HG03095 (cell line): ENCODE data around the gene BLCAP.
"Not testable (repeated sequence)": the region's sequence is repeated elsewhere in the genome, so short reads cannot be mapped to it uniquely, and the experiment has no call there.

Source experiments
- ATAC-seq: cut with Tn5 transposase; IDR thresholded peaks from one replicate; pipeline ENCODE4 v1.9.1; 2021; ENCODE audit warnings: moderate library complexity; ENCODE audit not compliant: unreplicated experiment

Gene BLCAP

GRCh38 chr20:37490663-37491350, 36.9 kb downstream of the BLCAP start:
- no peak for ATAC-seq

- ATAC-seq, result not testable (repeated sequence)
These were observed 41.5 kb downstream of the BLCAP start for GRCh38 chr20:37486209-37486608.

GRCh38 chr20:37484331-37484730, 43.3 kb downstream of the BLCAP start:
- ATAC-seq, result no peak

- no peak for ATAC-seq
These were observed 46.1 kb downstream of the BLCAP start for GRCh38 chr20:37481610-37482009.

GRCh38 chr20:37480919-37481318, 46.8 kb downstream of the BLCAP start:
- no peak for ATAC-seq

- ATAC-seq, result no peak
These were observed 47.6 kb downstream of the BLCAP start for GRCh38 chr20:37479925-37480691.

GRCh38 chr20:37479266-37479665, 48.4 kb downstream of the BLCAP start:
- no peak for ATAC-seq

GRCh38 chr20:37477041-37477440, 50.6 kb downstream of the BLCAP start:
- ATAC-seq, result no peak

- no peak for ATAC-seq
These were observed 52.4 kb downstream of the BLCAP start for GRCh38 chr20:37475252-37475651.

GRCh38 chr20:37474386-37474785, 53.3 kb downstream of the BLCAP start:
- no peak for ATAC-seq

GRCh38 chr20:37473249-37474000, 54.3 kb downstream of the BLCAP start:
- ATAC-seq, result no peak

- ATAC-seq, result not testable (repeated sequence)
These were observed 55.2 kb downstream of the BLCAP start for GRCh38 chr20:37472435-37472834.

GRCh38 chr20:37471741-37472235, 55.9 kb downstream of the BLCAP start:
- ATAC-seq, result no peak

- ATAC-seq, result not testable (repeated sequence)
These were observed 57.5 kb downstream of the BLCAP start for GRCh38 chr20:37470190-37470589.

GRCh38 chr20:37469531-37469930, 58.1 kb downstream of the BLCAP start:
- ATAC-seq, result no peak

- no peak for ATAC-seq
These were observed 58.8 kb downstream of the BLCAP start for GRCh38 chr20:37468886-37469285.
